SHP77 treated with DMSO at 0.1 percent for 48 hours (cell line): Measurements from ENCODE around the gene FAM171A2.
A peak's percentile ranks its signal among the peaks of the same experiment; 100 is the strongest.
"Not testable (repeated sequence)": the region's sequence is repeated elsewhere in the genome, so short reads cannot be mapped to it uniquely, and the experiment has no call there.

Experiments
- DNase-seq: peaks from one replicate; lab custom pipeline; 2025; lab: John Stamatoyannopoulos, UW

Gene FAM171A2

DNA sequence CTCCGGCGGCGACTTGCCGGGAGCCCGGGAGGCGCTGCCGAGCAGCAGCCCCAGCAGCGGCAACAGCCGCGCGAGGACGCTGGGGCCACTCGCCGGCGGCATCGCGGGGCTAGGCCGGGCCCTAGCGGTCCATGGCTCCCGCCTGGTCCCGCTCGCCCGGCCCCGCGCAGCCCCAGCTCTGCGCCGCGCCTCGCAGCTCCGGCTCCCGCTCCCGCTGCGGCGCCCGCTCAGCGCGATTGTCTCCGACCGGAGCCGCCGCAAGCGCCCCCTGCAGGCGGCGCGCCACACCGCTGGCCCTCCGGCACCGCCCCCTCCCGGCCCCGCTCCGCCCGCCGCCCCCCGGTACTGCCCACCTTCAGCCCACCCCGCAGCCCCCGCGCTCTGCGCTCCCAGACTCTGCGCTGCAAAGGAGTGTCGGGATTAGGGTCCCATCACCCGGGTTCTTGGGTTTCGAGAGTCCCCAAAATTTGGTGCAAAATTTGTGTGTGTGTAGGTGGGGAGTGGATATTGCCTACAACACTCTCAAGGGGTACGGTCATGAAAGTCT, at the start of gene FAM171A2:
FAM171A2 (minus strand) TSS at position 241 of the 547 bp plus-strand sequence; CDS start at position 102, 139 bp downstream.
- no peak for DNase-seq

DNA sequence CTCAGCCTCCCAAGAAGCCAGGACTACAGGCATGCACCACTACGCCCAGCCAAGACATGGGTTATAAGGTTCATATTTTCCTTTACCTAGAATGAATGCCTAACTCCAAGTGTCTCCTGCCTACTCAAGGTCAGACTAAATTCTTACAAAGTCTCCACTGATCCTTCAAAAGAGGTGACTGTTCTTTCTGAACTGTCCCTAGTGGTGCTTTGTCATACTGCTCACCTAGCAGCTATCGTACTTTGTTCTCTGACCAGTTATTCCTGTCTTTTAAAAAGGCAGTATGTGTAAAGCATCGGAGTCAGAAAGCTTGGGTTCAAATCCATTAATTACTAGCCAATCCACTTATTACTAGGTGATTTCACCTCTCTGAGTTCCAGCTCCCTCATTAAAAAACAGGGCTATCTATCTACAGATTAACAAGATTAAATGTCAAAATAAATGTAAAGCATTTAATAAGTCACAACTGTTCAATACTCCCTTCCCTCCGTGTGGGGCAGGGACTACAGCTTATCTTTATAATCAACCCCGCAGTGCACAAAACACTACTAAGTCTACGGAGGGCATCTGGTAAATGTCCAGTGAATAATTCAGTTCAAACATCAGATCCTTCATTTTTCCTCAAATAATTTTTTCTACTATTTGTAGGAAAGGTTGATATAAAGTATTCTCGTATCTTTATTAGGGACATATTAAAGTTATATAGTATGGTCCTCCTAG, 45.8 kb upstream of the FAM171A2 start:
- DNase-seq: no peak

DNA sequence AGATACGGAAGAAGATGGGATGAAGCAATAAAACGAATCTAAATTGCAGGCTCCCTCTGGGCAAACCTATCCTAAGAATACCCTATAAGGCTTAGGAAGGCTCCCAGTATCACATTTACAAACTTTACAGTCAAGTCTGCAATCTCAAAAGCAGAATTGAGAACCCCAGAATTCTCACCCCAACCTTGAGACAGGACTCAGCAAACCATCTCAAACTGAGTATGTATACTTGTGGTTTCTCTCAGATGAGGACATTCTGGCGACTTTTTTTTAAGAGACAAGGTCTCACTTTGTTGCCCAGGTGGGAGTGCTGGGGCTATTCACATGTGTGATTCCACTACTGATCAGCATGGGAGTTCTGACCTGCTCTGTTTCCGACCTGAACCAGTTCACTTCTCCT, 45.1 kb upstream of the FAM171A2 start:
- DNase-seq: no peak

DNA sequence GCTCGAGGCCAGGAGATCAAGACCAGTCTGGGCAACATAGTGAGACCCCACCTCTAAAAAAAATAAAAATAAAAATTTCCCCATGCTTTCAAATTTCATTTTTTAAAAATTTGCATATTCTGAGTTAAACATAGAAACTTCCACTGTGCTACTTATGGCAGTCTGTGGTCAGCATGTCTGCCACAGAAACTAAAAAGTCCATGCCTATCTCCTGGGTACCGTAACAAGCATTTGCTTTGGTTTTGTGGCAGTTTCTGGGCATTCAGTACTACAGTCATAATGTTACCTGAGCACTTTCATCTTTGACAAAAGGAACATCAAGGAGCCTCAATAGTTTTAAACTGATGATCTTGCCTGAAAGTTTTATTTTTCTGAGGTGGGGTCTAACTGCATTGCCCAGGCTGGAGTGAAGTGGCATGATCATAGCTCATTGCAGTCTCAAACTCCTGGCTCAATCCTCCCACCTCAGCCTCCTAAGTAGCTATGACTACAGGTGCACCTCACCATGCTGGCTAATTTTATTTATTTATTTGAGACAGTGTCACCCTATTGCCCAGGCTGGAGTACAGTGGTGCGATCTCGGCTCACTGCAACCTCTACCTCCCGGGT, 39.0 kb upstream of the FAM171A2 start:
- DNase-seq: no peak

DNA sequence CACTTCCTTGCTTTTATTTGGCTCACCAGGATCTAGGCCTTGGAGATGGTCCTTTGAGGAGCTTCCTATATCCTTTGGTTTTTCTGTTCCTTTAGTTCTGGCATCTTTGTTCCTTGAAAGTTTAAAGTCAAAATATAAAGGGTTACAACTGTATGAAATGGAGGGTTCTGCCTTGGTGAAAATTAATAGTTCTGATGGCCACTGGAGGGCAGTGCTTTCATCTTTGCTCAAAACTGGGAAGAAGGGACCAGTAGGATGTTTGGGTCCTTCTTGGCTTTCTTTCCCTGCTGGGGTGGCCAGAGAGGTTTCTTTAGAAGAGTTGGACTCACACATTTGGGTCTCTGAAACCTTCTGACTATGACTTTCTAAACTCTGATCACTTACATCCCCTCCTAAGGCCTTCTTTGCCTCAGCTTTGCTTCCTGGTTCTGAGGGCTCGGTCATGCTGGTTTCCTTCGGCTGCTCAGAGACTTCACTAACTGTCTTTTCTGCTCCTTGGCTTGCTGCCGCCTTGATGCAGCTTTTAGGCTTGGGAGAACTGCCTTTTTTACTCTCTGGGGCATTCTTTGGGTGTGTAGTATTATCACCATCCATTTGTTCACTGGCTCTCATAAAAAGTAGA, 36.7 kb upstream of the FAM171A2 start:
- DNase-seq: no peak

DNA sequence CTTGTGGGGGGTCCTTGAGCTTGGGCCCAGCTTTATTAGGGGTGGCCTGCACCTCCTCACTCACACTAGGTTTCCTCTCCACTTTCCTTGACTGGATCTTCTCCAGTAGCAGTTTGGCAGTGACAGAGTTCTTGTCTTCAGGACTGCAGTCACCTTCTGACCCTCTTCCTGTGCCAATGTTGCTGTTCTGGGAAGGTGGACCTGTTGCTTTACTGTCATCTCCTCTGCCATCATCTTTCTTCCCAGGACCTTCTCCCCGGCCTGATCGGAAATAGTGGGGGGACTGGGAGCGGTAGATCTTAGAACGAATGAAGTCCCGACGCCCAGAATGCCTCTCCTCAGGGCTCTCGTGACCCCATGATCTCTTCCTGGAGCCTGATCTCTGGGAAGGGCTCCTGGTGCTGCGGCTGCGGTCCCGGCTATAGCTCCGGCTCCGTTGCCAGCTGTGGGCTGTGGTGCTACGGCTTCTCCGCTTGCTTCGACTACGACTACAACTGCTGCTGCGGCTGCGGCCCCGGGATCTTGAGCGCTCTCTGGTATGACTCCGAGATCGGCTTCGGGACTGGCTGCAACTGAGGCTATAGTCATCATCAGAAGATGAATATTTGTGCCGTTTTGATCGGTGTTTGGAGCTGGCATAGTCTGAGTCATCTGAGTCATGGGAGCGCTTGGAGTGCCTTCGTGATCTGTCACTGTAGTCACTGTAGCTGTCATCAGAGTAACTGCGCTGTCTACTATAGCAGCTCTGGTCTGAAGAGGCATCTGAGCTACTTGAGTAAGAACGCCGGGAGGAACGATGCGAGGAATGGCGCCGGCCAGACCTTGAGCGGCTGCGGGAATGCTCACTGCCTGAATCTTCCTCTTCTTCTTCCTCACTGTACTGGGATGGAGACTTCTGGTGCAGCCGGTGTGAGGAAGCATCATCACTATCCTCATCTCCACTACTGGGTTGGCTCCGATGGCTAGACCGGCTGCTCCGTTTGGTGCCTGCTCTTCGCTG, 35.3 kb upstream of the FAM171A2 start:
- DNase-seq: no peak

DNA sequence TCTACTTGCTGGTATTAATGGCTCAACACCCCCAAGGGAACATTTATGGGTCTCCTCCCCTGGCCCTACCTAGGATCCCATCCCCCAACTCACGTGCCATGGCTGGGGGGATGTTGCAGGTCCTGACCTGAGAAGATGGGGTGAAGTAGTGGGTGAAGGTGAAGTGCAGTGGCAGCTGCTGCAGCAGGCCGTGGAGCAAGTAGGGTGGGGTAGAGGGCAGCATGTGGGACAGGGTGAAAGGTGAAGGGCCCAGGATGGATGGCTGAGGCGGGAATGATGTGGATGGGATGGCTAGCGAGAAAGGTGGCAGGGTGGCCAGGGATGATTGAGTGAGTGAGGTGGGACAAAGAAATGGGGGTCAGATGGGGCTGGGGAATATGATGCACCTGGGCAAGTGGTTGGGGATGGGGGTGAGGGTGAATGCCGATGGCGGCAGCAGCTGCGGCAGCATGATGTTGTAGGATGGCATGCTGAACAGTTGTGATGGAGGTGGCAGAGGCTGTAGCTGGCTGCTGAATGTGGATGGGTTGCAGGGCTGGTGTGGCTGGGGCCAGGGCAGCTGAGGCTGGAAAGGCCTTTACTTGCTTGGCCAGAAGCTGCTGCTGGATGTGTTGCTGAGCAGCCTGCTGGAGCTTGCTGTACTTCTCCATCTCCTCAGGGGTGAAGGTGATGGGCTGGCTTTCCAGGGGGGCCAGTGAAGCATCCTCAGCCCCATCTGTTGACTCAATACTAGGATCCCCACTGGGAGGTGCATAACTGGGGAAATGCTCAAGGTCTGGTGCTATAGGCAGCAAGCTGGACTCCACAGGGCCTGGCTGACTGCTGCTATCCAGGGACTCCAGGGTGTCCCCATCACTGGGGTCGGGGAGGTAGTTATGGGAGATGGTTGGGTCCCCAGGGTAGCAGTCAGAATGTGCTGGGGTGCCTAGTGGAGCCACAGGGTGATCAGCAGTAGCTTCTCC, 34.1 kb upstream of the FAM171A2 start:
- DNase-seq: no peak

DNA sequence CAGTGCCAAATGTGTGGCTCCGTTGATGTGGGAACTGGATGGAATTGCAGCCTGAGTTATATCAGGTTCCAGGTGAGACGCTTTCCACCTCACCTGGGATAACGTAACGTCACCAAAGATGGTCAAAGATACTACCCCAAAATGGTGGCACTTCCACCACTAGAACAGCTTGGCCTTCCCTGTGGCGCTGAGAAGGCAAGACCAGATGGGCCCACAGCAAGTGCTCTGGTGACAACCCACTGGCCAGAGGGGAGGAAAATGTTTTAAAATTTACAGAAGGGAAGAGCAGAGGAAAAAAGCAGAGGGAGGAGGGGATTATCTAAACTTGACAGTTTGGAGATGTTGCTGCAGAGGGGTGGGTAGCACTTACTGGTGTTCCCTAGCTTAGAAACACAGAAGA, 33.3 kb upstream of the FAM171A2 start:
- DNase-seq: no peak

DNA sequence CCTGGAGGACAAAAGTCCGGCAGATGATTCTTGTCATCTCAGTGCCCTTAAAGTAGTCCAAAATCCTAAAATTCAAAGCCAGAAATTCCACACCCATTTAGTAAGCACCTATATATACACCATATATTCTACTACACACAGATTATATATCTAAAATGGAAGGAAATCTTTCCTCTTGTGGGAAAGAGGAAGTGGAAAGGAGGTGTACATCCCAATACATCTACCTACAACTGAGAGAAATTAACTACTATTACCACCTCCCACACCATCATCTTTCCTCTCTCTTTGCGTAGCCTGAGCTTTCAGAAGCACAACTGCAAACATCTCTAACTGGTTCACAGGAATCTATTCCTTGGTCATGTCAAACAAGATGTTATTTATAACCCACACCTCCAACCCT, 31.2 kb upstream of the FAM171A2 start:
- no peak for DNase-seq

DNA sequence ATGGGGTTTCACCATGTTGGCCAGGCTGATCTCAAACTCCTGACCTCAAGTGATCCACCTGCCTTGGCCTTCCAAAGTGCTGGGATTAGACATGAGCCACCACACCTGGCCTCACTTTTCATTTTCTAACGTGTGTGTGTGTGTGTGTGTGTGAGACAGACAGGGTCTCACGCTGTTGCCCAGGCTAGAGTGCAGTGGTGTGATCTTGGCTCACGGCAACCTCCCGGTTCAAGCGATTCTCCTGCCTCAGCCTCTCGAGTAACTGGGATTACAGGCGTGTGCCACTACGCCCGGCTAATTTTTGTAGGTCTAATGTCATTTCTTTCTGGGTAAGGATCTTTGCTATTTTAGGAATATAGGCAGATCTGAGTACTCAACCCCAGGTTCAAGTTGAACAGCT, 30.5 kb upstream of the FAM171A2 start:
- DNase-seq: not testable (repeated sequence)

DNA sequence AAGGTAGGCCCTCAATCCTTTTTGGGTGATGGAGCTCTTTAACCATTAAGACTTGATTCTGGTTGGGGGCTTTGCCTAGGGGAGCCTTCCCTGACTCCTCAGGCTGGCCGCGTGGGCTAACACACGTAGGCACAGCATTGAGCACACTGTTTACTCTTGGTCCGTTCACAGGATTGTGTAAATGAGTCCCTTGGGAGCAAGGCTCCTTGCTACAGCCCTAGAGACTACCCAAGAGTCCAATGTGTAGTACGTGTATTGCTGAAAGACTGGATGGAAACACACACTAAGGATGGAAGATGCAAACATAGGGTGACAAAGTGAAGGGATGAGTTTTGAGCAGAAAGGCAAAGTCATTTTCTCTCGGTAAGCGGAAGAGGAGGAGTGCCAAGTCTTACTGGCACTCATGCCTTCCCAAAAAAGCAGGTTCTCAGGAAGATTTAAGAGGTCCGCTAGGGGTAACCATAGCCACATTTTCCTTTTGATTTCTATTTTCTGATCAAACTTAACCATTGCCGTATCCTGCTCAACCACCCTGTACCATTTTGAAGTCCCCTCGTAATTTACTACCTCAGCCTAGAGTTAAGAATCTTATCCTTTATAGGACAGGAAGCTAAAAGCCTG, 26.7 kb upstream of the FAM171A2 start:
- no peak for DNase-seq

DNA sequence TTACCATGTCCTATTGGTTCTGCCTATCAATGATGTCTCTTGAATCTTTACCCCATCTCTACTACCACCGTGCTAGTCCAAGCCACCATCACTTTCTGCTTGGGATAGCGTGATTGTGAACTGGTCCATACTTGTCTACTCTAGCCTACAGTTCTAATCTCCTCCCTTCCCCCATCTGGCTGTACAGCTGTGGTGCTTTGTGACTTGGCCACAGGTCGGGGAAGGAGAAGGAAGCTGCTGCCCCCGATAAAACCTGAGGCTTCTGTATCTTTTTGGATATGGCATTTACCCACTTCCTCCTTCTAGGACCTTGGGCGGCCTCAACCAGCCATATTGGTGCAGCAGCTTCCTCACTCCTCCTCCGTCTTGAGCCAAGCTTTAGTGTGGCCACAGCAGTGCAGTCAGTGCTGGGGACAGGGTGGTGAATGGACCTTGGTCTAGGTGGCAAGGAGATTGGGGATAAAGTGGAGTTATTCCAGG, 26.1 kb upstream of the FAM171A2 start:
- DNase-seq: no peak

DNA sequence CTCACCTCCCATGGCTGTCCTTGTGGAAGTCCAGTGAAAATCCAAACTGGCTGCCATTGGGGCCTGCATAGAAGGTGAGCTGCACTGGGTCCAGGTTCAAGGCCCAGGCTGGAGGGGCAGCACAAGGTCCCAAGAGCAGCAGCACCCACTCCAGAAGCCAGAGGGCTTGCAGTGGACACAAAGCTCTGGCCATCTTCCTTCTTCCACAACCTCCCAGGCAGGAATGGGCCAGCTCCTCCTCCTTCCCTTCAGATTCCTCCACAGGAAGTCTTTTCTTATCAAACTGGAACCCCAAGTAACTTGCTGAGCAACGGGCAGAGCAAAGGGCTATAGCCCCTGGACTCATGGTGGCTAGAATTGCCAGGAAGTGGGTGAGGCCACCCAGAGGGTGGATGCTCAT, 25.6 kb upstream of the FAM171A2 start, which contains the start of gene ITGA2B:
ITGA2B (minus strand) TSS at position 369 of the 400 bp plus-strand sequence; CDS start at position 193, 176 bp downstream.
- no peak for DNase-seq

DNA sequence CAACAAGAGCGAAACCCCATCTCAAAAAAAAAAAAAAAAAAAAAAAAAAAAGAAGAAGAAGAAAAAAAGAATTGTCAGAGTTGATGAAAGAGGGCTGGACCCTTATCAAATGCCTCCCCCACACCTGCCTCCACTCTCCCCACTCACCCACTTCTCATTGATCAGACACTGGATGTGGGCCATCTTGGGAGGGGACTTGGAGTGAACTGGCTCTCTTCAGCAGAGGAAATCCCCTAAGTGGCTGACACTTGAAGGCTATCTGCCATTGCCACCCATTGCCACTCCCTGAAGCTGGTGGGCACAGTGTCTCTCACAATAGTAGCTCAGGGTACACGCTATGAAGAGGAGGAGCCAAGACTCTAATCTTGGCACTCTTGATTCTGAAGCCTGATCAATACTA, 24.2 kb upstream of the FAM171A2 start:
- no peak for DNase-seq

DNA sequence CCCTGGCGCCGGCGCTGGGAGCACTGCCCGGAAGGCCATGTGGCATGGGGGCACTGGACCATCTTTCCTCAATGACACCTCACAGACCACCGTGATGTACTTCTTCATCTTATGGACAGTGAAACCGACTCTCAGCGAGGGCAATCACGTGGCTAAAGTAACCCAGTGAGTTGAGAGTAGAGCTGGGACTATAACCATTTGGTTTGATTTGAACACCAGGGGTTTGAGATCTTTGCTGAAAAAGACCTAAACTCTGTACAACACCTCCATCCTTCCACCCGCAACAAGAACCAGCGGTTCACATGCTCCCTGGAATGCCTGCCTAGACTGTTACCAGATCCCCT, 22.5 kb upstream of the FAM171A2 start:
- DNase-seq: no peak

DNA sequence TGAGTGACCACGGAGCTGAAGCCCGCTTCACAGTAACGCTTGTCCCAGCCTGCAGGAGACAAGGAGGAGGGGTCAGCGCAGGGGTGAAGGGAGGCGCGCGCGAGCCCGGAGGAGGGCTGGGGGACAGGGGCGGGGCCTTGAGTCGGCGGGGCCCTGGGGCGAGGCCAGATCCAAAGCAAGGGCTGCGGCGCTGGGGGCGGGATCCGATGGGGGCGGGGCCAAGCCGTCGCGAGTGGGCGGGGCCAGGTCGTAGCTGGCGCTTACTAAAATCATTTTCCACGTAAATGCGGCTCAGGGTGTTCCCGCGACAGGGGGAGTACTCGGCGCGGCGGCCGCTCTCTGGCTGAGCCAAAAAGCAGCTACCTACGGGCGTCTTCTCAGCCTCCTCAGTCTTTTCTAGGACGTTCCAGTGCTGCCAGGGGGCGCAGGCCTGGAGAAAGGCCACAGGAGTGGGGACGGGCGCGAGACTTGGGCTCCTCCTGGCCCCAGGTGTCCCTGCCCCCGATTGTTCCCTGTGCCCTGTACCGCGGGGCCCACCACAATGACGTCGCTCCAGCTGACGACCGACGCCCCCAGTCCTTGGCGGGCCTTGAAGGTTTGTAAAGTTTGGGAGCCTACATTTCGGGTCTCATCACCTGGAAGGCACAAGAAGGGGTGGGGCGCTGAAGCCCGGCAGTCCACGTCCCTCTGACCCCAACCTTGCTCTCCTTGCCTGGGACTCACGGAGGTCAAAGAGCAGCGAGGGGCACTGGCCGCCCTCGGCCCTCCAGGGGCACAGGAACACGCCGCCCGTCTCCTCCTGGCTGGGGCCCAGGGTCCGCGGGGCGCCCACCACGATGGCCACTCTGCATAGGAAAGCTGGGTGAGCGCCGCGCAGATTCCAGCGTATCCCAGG, 21.9 kb upstream of the FAM171A2 start:
- peak; percentile 32 for DNase-seq

DNA sequence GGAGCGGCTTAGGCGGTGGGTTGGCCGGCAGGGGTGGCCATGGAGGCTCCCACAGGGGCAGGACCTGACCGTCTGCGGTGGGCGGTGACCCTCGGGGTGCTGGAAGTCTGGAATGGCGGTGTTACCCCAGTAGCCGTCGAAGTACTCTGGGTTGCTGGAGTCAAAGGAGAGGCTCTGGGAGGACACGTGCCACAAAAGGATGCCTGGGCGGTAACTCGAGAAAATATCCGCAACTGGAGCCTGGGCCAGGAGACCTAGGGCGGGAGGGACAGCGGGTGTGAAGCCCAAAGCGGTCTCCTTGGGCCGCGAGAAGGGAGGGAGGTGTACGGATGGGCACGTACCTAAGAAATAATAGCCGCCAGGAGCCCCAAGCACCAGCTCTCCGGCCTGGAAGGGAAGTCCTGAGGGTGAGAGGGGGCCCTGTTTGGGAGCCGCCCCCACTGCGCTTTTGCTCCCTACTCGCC, 21.2 kb upstream of the FAM171A2 start:
- DNase-seq: no peak

DNA sequence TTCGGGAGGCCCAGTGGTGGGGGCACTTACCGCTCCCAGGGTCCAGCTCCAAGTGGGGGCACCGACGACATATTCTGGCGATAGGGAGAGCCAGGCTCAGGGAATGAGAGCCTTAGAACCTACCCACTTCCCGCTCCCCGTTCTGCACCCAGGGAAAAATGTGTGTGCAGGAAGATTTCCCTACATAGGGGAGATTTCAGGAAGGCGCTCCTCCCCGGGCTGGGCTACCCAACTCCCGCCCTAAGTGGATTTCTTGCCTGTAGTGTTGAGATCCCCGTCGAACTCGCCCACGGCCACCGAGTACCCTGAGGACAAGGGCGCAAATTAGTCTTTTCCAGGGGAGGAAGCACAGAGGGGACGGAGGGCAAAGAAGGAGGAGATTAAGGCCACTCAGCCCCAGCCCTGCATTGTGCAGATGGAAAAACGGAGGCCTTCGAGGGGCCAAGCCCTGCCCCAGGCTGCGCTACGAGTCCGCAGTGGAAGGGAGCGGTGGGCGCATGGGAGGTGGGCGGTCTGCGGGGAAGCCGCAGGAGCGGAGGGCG, 20.7 kb upstream of the FAM171A2 start:
- no peak for DNase-seq

DNA sequence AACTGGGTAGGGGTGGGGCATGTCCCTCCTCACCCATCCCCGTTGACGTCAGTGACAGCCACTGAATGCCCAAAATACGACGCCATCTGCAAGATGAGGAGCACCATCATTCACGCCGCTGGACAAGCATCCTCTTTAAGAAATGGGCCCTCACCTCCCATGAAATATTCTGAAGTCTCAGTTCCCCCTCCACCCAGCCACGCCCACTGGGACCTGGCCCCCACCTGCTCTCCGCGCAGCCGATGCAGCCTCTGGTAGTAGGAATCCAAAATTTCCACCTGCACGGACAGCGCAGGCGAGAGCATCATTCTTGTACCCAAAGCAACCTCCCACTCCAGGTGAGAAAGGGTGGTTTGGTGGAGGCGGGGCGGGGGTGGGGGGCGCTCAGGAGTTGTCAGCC, 20.2 kb upstream of the FAM171A2 start:
- DNase-seq: no peak
